HT-29 (cell line): ENCODE data around the gene LHX3. TPM values are rescaled to one million over a fixed set of nuclear protein-coding genes. Genes with fewer than 3 reads are reported as not detected.
"Not testable (repeated sequence)": the region's sequence is repeated elsewhere in the genome, so short reads cannot be mapped to it uniquely, and the experiment has no call there.

Experiments used
- DNase-seq: peaks from one replicate; pipeline ENCODE4 v3.0.0-alpha.2; 2015; ENCODE audit warnings: low spot score
- total RNA-seq: library from RNA; depleted of rRNA; stranded (reverse); fragments of >200 nt; shearing (Covaris generic); gene quantifications from 2 replicates; pipeline ENCODE4 v1.2.3, GENCODE V29; 2014; rRNA removed

Gene LHX3
- total RNA-seq, 1 experiment from 2014 or later = not detected

- DNase-seq = no peak
Measured at GRCh38 chr9:136155576-136155975, 49.4 kb downstream of the LHX3 start.

- no peak for DNase-seq
Measured at GRCh38 chr9:136154943-136155342, 50.0 kb downstream of the LHX3 start.

- peak; percentile 43 for DNase-seq
Measured at GRCh38 chr9:136153381-136154065, 51.4 kb downstream of the LHX3 start.

GRCh38 chr9:136152931-136153330, 52.0 kb downstream of the LHX3 start:
- no peak for DNase-seq

GRCh38 chr9:136152543-136152866, 52.4 kb downstream of the LHX3 start:
- DNase-seq = no peak

GRCh38 chr9:136151848-136152542, 52.9 kb downstream of the LHX3 start:
- no peak for DNase-seq

- no peak for DNase-seq
Measured at GRCh38 chr9:136151214-136151804, 53.6 kb downstream of the LHX3 start.

GRCh38 chr9:136150664-136151213, 54.2 kb downstream of the LHX3 start:
- DNase-seq = not testable (repeated sequence)

- DNase-seq = no peak
Measured at GRCh38 chr9:136149853-136150252, 55.1 kb downstream of the LHX3 start.

GRCh38 chr9:136149337-136149736, 55.6 kb downstream of the LHX3 start:
- DNase-seq = no peak

GRCh38 chr9:136148766-136149165, 56.2 kb downstream of the LHX3 start:
- no peak for DNase-seq

- DNase-seq = no peak
Measured at GRCh38 chr9:136147890-136148714, 56.8 kb downstream of the LHX3 start.

GRCh38 chr9:136147038-136147889, 57.7 kb downstream of the LHX3 start:
- DNase-seq = no peak

Other genes with a start within 250 kb of the LHX3 start
- 53.0 and 60.4 TPM in 2 replicates for gene UBAC1, start 243.8 kb downstream of the LHX3 start, total RNA-seq
- gene NACC2, start 109.8 kb downstream of the LHX3 start, total RNA-seq = 32.6 and 38.1 TPM in 2 replicates
- 93.4 and 109 TPM in 2 replicates for gene TMEM250, start 86.3 kb downstream of the LHX3 start, total RNA-seq
- gene QSOX2, start 40.7 kb upstream of the LHX3 start, total RNA-seq = 31.7 and 34.5 TPM in 2 replicates
- gene CCDC187, start 99.0 kb upstream of the LHX3 start, total RNA-seq = 2.5 TPM in 2 replicates
- gene GPSM1, start 122.4 kb upstream of the LHX3 start, total RNA-seq = 1.4 TPM in 2 replicates
- 78.9 and 82.3 TPM in 2 replicates for gene DNLZ, start 158.6 kb upstream of the LHX3 start, total RNA-seq
- 98.9 and 116 TPM in 2 replicates for gene CARD9, start 168.5 kb upstream of the LHX3 start, total RNA-seq
- gene SNAPC4, start 195.0 kb upstream of the LHX3 start, total RNA-seq = 19.0 and 21.0 TPM in 2 replicates
- 178 and 196 TPM in 2 replicates for gene ENTR1, start 205.5 kb upstream of the LHX3 start, total RNA-seq
- 147 and 152 TPM in 2 replicates for gene PMPCA, start 205.5 kb upstream of the LHX3 start, total RNA-seq
- 15.9 and 16.4 TPM in 2 replicates for gene INPP5E, start 234.7 kb upstream of the LHX3 start, total RNA-seq